Measurements from ENCODE around the gene DNAJC15.

Gene DNAJC15

DNA sequence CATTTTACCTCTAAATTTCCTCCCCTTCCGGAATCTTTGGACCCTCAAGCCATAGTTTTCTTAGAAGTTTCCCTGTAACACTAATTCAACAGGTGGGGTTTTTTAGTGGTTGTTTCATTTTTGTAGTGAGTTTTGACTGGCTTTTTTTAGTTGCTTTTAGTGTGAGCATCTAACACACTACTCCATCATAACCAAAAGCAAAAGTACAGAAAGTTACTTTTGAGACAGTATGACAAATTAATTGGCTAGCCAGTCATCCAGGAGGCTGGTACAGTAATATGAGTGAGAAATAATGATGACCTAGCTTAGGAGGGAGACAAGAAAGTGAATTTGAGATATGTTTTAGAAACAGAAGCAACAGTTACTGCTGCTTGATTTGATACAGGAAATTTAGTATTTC is 71.5 kb downstream of the DNAJC15 start:
- TF ChIP-seq TAF1 (IDR thresholded peaks at IDR 0.05; ENCODE audit: borderline replicate concordance, insufficient read depth, low read length) (no peak), POLR2AphosphoS5 (IDR thresholded peaks at IDR 0.05; ENCODE audit: low read depth, low read length) (no peak)

GRCh38 chr13:43095771-43096719 is 72.7 kb downstream of the DNAJC15 start:
- TF ChIP-seq REST (IDR thresholded peaks at IDR 0.05; ENCODE audit: insufficient read depth in 1 of 2, low read depth in 2 of 2, low read length in 2 of 2) (no peak), FOXP2 (optimal IDR thresholded peaks at IDR 0.05; ENCODE audit: borderline replicate concordance, extremely low read depth, extremely low read length, insufficient read depth) (no peak), SIN3A (IDR thresholded peaks at IDR 0.05; ENCODE audit: borderline replicate concordance, insufficient read depth, low read length) (no peak), POLR2AphosphoS5 (IDR thresholded peaks at IDR 0.05; ENCODE audit: low read depth, low read length) (no peak), TAF1 (IDR thresholded peaks at IDR 0.05; ENCODE audit: borderline replicate concordance, insufficient read depth, low read length) (no peak)

GRCh38 chr13:43100667-43101066 is 77.3 kb downstream of the DNAJC15 start:
- TF ChIP-seq FOXP2 (optimal IDR thresholded peaks at IDR 0.05; ENCODE audit: borderline replicate concordance, extremely low read depth, extremely low read length, insufficient read depth) (no peak), REST (IDR thresholded peaks at IDR 0.05; ENCODE audit: insufficient read depth in 1 of 2, low read depth in 2 of 2, low read length in 2 of 2) (no peak), TAF1 (IDR thresholded peaks at IDR 0.05; ENCODE audit: borderline replicate concordance, insufficient read depth, low read length) (no peak), POLR2AphosphoS5 (IDR thresholded peaks at IDR 0.05; ENCODE audit: low read depth, low read length) (no peak), SIN3A (IDR thresholded peaks at IDR 0.05; ENCODE audit: borderline replicate concordance, insufficient read depth, low read length) (no peak)

- TF ChIP-seq REST (IDR thresholded peaks at IDR 0.05; ENCODE audit: insufficient read depth in 1 of 2, low read depth in 2 of 2, low read length in 2 of 2) (no peak), SIN3A (IDR thresholded peaks at IDR 0.05; ENCODE audit: borderline replicate concordance, insufficient read depth, low read length) (no peak), POLR2AphosphoS5 (IDR thresholded peaks at IDR 0.05; ENCODE audit: low read depth, low read length) (no peak), FOXP2 (optimal IDR thresholded peaks at IDR 0.05; ENCODE audit: borderline replicate concordance, extremely low read depth, extremely low read length, insufficient read depth) (no peak), TAF1 (IDR thresholded peaks at IDR 0.05; ENCODE audit: borderline replicate concordance, insufficient read depth, low read length) (no peak)
Measured at GRCh38 chr13:43102304-43102703, 78.9 kb downstream of the DNAJC15 start.

DNA sequence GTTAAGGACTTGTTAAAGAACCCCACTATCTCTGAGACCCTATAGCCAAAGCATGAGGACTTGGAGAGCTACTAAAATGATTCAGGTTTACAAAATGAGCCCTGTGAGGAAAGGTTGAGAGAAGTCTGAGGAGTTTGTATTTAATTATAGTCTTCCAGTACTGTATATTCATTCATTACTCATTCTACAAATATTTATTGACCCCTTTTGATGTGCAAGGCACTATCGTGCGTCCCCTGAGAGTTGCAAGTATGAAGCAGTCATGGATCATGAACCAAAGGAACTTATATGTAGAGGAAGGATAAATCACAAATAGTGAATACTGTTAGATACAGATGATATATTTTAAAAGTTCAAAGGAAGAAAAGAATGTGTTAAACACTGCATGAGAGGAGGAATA is 84.4 kb downstream of the DNAJC15 start:
- no peak for TF ChIP-seq TAF1 (IDR thresholded peaks at IDR 0.05; ENCODE audit: borderline replicate concordance, insufficient read depth, low read length)
- no peak for TF ChIP-seq SIN3A (IDR thresholded peaks at IDR 0.05; ENCODE audit: borderline replicate concordance, insufficient read depth, low read length)
- TF ChIP-seq FOXP2 (optimal IDR thresholded peaks at IDR 0.05; ENCODE audit: borderline replicate concordance, extremely low read depth, extremely low read length, insufficient read depth), result no peak
- TF ChIP-seq POLR2AphosphoS5 (IDR thresholded peaks at IDR 0.05; ENCODE audit: low read depth, low read length), result no peak
- no peak for TF ChIP-seq REST (IDR thresholded peaks at IDR 0.05; ENCODE audit: insufficient read depth in 1 of 2, low read depth in 2 of 2, low read length in 2 of 2)
